ENCODE measurements around the gene CCDC33. TPM values are rescaled to one million over a fixed set of nuclear protein-coding genes. Genes with fewer than 3 reads are reported as not detected.
"Not testable (repeated sequence)": the region's sequence is repeated elsewhere in the genome, so short reads cannot be mapped to it uniquely, and the experiment has no call there.

CCDC33 gene
- polyA plus RNA-seq, 1 of the 3 experiments (the other 2 are of a cell fraction): 4.0 TPM

- Histone ChIP-seq H4K20me1 (ENCODE audit: insufficient read depth) (no peaks in the 10 kb centered on the region), H3K9me2 (no peaks in the 10 kb centered on the region), H3K4me3 (ENCODE audit: low read depth in 2 of 2, low read length in 1 of 2) (no peak overlapping the region), H3K4me1 (ENCODE audit: control insufficient read depth in 1 of 2, insufficient read depth in 2 of 2, low read depth in 1 of 2, low read length in 1 of 2) (no peaks in the 10 kb centered on the region), H3K36me3 (replicated peaks in 1 of 2; ENCODE audit: control insufficient read depth in 1 of 2, insufficient read depth in 2 of 2, low read length in 1 of 2) (no peaks in the 10 kb centered on the region), H3K27me3 (ENCODE audit: insufficient read depth) (peaks cover 17% of the 10 kb centered on the region; the same call in 1 of the 2 replicates), H3K27ac (ENCODE audit: low read depth in 2 of 2, low read length in 1 of 2) (no peak overlapping the region), H3K9me3 (no peaks in the 10 kb centered on the region; the same call in 1 of the 2 replicates), H3K4me2 (no peak overlapping the region), H2AFZ (ENCODE audit: low read depth) (no peak overlapping the region), H3F3A (replicated peaks; ENCODE audit: insufficient read depth) (no peaks in the 10 kb centered on the region), H3K9ac (no peak overlapping the region), H3K79me2 (ENCODE audit: insufficient read depth) (no peaks in the 10 kb centered on the region)
- DNase-seq: no peak
- no peak for TF ChIP-seq EP300 (IDR thresholded peaks at IDR 0.05; ENCODE audit: borderline replicate concordance in 1 of 2, low read depth in 1 of 2, low read length in 1 of 2)
- no peak for TF ChIP-seq NRF1 (IDR thresholded peaks at IDR 0.05; ENCODE audit: low read depth, low read length)
- TF ChIP-seq NFIC (IDR thresholded peaks at IDR 0.05; ENCODE audit: borderline replicate concordance): no peak
- TF ChIP-seq FOXJ3 (CRISPR knock-in tag; IDR thresholded peaks at IDR 0.05): no peak
- no peak for TF ChIP-seq PBX3 (IDR thresholded peaks at IDR 0.05)
- TF ChIP-seq RXRA (IDR thresholded peaks at IDR 0.05; ENCODE audit: borderline replicate concordance, low read depth): no peak
- TF ChIP-seq TEAD4 (IDR thresholded peaks at IDR 0.05; ENCODE audit: borderline replicate concordance, insufficient read depth): no peak
- TF ChIP-seq EZH2phosphoT487 (IDR thresholded peaks at IDR 0.05; ENCODE audit: borderline replicate concordance, low read depth): no peak
- no peak for TF ChIP-seq CTCF (IDR thresholded peaks at IDR 0.05)
- no peak for TF ChIP-seq JUND (IDR thresholded peaks at IDR 0.05)
- no peak for TF ChIP-seq RAD21 (IDR thresholded peaks at IDR 0.05; ENCODE audit: low read length)
- TF ChIP-seq ZBTB33 (IDR thresholded peaks at IDR 0.05; ENCODE audit: borderline replicate concordance, low read depth): no peak
- TF ChIP-seq FOSL2 (IDR thresholded peaks at IDR 0.05; ENCODE audit: borderline replicate concordance, low read depth): no peak
- no peak for TF ChIP-seq SMC3 (IDR thresholded peaks at IDR 0.05; ENCODE audit: low read depth, low read length)
- TF ChIP-seq IRF3 (IDR thresholded peaks at IDR 0.05; ENCODE audit: low read depth, low read length): no peak
- no peak for TF ChIP-seq YY1 (IDR thresholded peaks at IDR 0.05; ENCODE audit: low read depth)
- no peak for TF ChIP-seq SIN3A (IDR thresholded peaks at IDR 0.05; ENCODE audit: borderline replicate concordance, low read depth, low read length)
- no peak for TF ChIP-seq RCOR1 (IDR thresholded peaks at IDR 0.05; ENCODE audit: low read length)
- ChIA-PET POLR2A (no interaction called here), CTCF (interaction anchor here (1.9 kb wide), 1 partner anchor 22 kb away, joined by 4 read pairs; no protein-coding TSS in a partner anchor)
- 25% methylated on average over 3 of the region's 3 CpGs for WGBS (ENCODE audit: low lambda C conversion rate)
Observed at GRCh38 chr15:74352393-74352910, 116.3 kb downstream of the CCDC33 start.

- H3K9ac ChIP-seq; H3K36me3 ChIP-seq (replicated peaks in 1 of 2; ENCODE audit: control insufficient read depth in 1 of 2, insufficient read depth in 2 of 2, low read length in 1 of 2); POLR2A ChIA-PET; H3K4me3 ChIP-seq (ENCODE audit: low read depth in 2 of 2, low read length in 1 of 2); H3K4me2 ChIP-seq; H4K20me1 ChIP-seq (ENCODE audit: insufficient read depth); H3K79me2 ChIP-seq (ENCODE audit: insufficient read depth); H2AFZ ChIP-seq (ENCODE audit: low read depth); CTCF ChIA-PET; H3K27ac ChIP-seq (ENCODE audit: low read depth in 2 of 2, low read length in 1 of 2); H3K4me1 ChIP-seq (ENCODE audit: control insufficient read depth in 1 of 2, insufficient read depth in 2 of 2, low read depth in 1 of 2, low read length in 1 of 2); DNase-seq; H3K9me3 ChIP-seq; H3F3A ChIP-seq (replicated peaks; ENCODE audit: insufficient read depth); H3K9me2 ChIP-seq: not testable (repeated sequence)
- H3K27me3 ChIP-seq (ENCODE audit: insufficient read depth): peaks cover 27% of the 10 kb centered on the region; the same call in 1 of the 2 replicates
- WGBS (ENCODE audit: low lambda C conversion rate): 70% methylated on average over 2 of the region's 2 CpGs
Observed at GRCh38 chr15:74353992-74354391, 117.9 kb downstream of the CCDC33 start.

GRCh38 chr15:74356050-74356449 lies 119.9 kb downstream of the CCDC33 start:
- not testable (repeated sequence) for H3K9me2 ChIP-seq; H3K9ac ChIP-seq; H3K27ac ChIP-seq (ENCODE audit: low read depth in 2 of 2, low read length in 1 of 2); H3K9me3 ChIP-seq; H3K4me3 ChIP-seq (ENCODE audit: low read depth in 2 of 2, low read length in 1 of 2); H4K20me1 ChIP-seq (ENCODE audit: insufficient read depth); H3F3A ChIP-seq (replicated peaks; ENCODE audit: insufficient read depth); H3K4me1 ChIP-seq (ENCODE audit: control insufficient read depth in 1 of 2, insufficient read depth in 2 of 2, low read depth in 1 of 2, low read length in 1 of 2); H2AFZ ChIP-seq (ENCODE audit: low read depth); H3K79me2 ChIP-seq (ENCODE audit: insufficient read depth); H3K36me3 ChIP-seq (replicated peaks in 1 of 2; ENCODE audit: control insufficient read depth in 1 of 2, insufficient read depth in 2 of 2, low read length in 1 of 2); DNase-seq; H3K4me2 ChIP-seq
- peaks cover 27% of the 10 kb centered on the region; the same call in 1 of the 2 replicates for H3K27me3 ChIP-seq (ENCODE audit: insufficient read depth)
- 62% methylated on average over 6 of the region's 6 CpGs for WGBS (ENCODE audit: low lambda C conversion rate)
- ChIA-PET POLR2A (interaction anchor here (0.6 kb wide), 1 partner anchor 20 kb away, joined by 4 read pairs; no protein-coding TSS in a partner anchor), CTCF (interaction anchor here (0.9 kb wide), 1 partner anchor 392 kb away, joined by 3 read pairs; no protein-coding TSS in a partner anchor)
